ENCODE data around the gene ANO4. TPM values are rescaled to one million over a fixed set of nuclear protein-coding genes. Genes with fewer than 3 reads are reported as not detected.
"Not testable (repeated sequence)": the region's sequence is repeated elsewhere in the genome, so short reads cannot be mapped to it uniquely, and the experiment has no call there.

ANO4 gene
- total RNA-seq, 1 donor from 2014 or later, result 0.74 TPM

GRCh38 chr12:100927826-100928225 is 133.2 kb downstream of the ANO4 start:
- Histone ChIP-seq H3K27me3 (no peaks in the 10 kb centered on the region), H3K36me3 (no peaks in the 10 kb centered on the region), H3K9me3 (no peaks in the 10 kb centered on the region), H3K4me3 (no peak overlapping the region), H3K4me1 (no peaks in the 10 kb centered on the region), H3K27ac (no peak overlapping the region)
- no peak for DNase-seq (ENCODE audit: extremely low spot score in 2 of 2)
- TF ChIP-seq POLR2A (IDR thresholded peaks at IDR 0.05), result no peak
- no peak for TF ChIP-seq POLR2AphosphoS5 (IDR thresholded peaks at IDR 0.05; ENCODE audit: insufficient read depth in 1 of 2, low read depth in 1 of 2)
- TF ChIP-seq CTCF (IDR thresholded peaks at IDR 0.05), result no peak
- intact Hi-C loops (cut with DNase I), result no loop called here

- no peaks in the 10 kb centered on the region for H3K27me3 ChIP-seq
- H3K4me1 ChIP-seq, result no peaks in the 10 kb centered on the region
- H3K4me3 ChIP-seq, result no peak overlapping the region
- TF ChIP-seq POLR2AphosphoS5 (IDR thresholded peaks at IDR 0.05; ENCODE audit: insufficient read depth in 1 of 2, low read depth in 1 of 2) (no peak), POLR2A (IDR thresholded peaks at IDR 0.05) (no peak), CTCF (IDR thresholded peaks at IDR 0.05) (no peak)
- H3K9me3 ChIP-seq, result no peaks in the 10 kb centered on the region
- H3K27ac ChIP-seq, result no peak overlapping the region
- intact Hi-C loops (cut with DNase I), result no loop called here
- DNase-seq (ENCODE audit: extremely low spot score in 2 of 2), result no peak
- H3K36me3 ChIP-seq, result no peaks in the 10 kb centered on the region
Observed at GRCh38 chr12:100932571-100932970, 138.0 kb downstream of the ANO4 start.

- H3K9me3 ChIP-seq; intact Hi-C loops (cut with DNase I); H3K4me1 ChIP-seq; H3K27me3 ChIP-seq; H3K27ac ChIP-seq; H3K4me3 ChIP-seq; DNase-seq (ENCODE audit: extremely low spot score in 2 of 2); H3K36me3 ChIP-seq: not testable (repeated sequence)
Observed at GRCh38 chr12:100933531-100933930, 139.0 kb downstream of the ANO4 start.

GRCh38 chr12:100935929-100936328 is 141.4 kb downstream of the ANO4 start:
- Histone ChIP-seq H3K36me3 (no peaks in the 10 kb centered on the region), H3K27me3 (no peaks in the 10 kb centered on the region), H3K27ac (no peak overlapping the region), H3K9me3 (no peaks in the 10 kb centered on the region), H3K4me1 (no peaks in the 10 kb centered on the region), H3K4me3 (no peak overlapping the region)
- TF ChIP-seq POLR2AphosphoS5 (IDR thresholded peaks at IDR 0.05; ENCODE audit: insufficient read depth in 1 of 2, low read depth in 1 of 2) (no peak), CTCF (IDR thresholded peaks at IDR 0.05) (no peak), POLR2A (IDR thresholded peaks at IDR 0.05) (no peak)
- DNase-seq (ENCODE audit: extremely low spot score in 2 of 2), result no peak
- intact Hi-C loops (cut with DNase I), result no loop called here

GRCh38 chr12:100936661-100937060 is 142.1 kb downstream of the ANO4 start:
- no peak for DNase-seq (ENCODE audit: extremely low spot score in 2 of 2)
- TF ChIP-seq CTCF (IDR thresholded peaks at IDR 0.05), result no peak
- no peak for TF ChIP-seq POLR2AphosphoS5 (IDR thresholded peaks at IDR 0.05; ENCODE audit: insufficient read depth in 1 of 2, low read depth in 1 of 2)
- TF ChIP-seq POLR2A (IDR thresholded peaks at IDR 0.05), result no peak
- no peaks in the 10 kb centered on the region for H3K27me3 ChIP-seq
- H3K4me3 ChIP-seq, result no peak overlapping the region
- H3K4me1 ChIP-seq, result no peaks in the 10 kb centered on the region
- no peaks in the 10 kb centered on the region for H3K36me3 ChIP-seq
- H3K27ac ChIP-seq, result no peak overlapping the region
- no peaks in the 10 kb centered on the region for H3K9me3 ChIP-seq
- intact Hi-C loops (cut with DNase I), result no loop called here

- DNase-seq (ENCODE audit: extremely low spot score in 2 of 2), result no peak
- Histone ChIP-seq H3K36me3 (no peaks in the 10 kb centered on the region), H3K27me3 (no peaks in the 10 kb centered on the region), H3K27ac (no peak overlapping the region), H3K4me1 (no peaks in the 10 kb centered on the region), H3K4me3 (no peak overlapping the region), H3K9me3 (no peaks in the 10 kb centered on the region)
- no peak for TF ChIP-seq POLR2A (IDR thresholded peaks at IDR 0.05)
- no peak for TF ChIP-seq CTCF (IDR thresholded peaks at IDR 0.05)
- no peak for TF ChIP-seq POLR2AphosphoS5 (IDR thresholded peaks at IDR 0.05; ENCODE audit: insufficient read depth in 1 of 2, low read depth in 1 of 2)
- intact Hi-C loops (cut with DNase I), result no loop called here
Observed at GRCh38 chr12:100940503-100940902, 145.9 kb downstream of the ANO4 start.
